Endothelial cell of umbilical vein (primary cell): ENCODE data around the gene PCDH9. TPM values are rescaled to one million over a fixed set of nuclear protein-coding genes. Genes with fewer than 3 reads are reported as not detected.

Source experiments
- BruUV-seq: library from RNA; stranded (reverse); fragments of 400-500 nt; replicated peaks from 2 replicates; lab custom pipeline; 2021; lab: Mats Ljungman, UMichigan
- CTCF ChIA-PET: fragments of 300-600, 350-600 bp; sonication (Branson Sonifier 250); formaldehyde crosslinking; loops from one replicate; lab custom pipeline; 2021; ENCODE audit warnings: antibody characterized with exemption, inconsistent platforms; lab: Charles Lee
- POLR2A ChIA-PET: fragments of 300-600, 350-600 bp; sonication (Branson Sonifier 250); formaldehyde crosslinking; loops from one replicate; lab custom pipeline; 2021; ENCODE audit warnings: antibody characterized with exemption, inconsistent platforms; lab: Charles Lee
- DNase-seq: peaks from one replicate; pipeline ENCODE4 v3.0.0-alpha.2; 2011; ENCODE audit warnings: low read depth, low spot score
- FAIRE-seq: peaks from 2 replicates; lab custom pipeline; 2011; peaks lifted over from hg19 to GRCh38; lab: Jason Lieb, UNC
- H2AFZ ChIP-seq: 2 replicates; pipeline ENCODE4 v1.6.0; 2012; ENCODE audit warnings: low read depth, low read length, control low read depth, inconsistent platforms
- H3K27ac ChIP-seq: 2 replicates; pipeline ENCODE4 v1.5.1; 2011; ENCODE audit warnings: low read depth, mild to moderate bottlenecking, control low read depth, low read length, moderate library complexity; ENCODE audit not compliant: insufficient read depth
- H3K27me3 ChIP-seq, 2 experiments: 2 replicates each; pipeline versions ENCODE4 v1.6.0 to v1.6.1; 2011; ENCODE audit warnings: low read length in 2 of 2, mixed read lengths in 1 of 2; ENCODE audit not compliant: control insufficient read depth in 2 of 2, insufficient read depth in 2 of 2
- H3K36me3 ChIP-seq, 2 experiments: 2 replicates in 1 of 2; 3 replicates in 1 of 2; pipeline ENCODE4 v1.5.1; 2011; ENCODE audit warnings: low read length in 2 of 2, mild to moderate bottlenecking in 1 of 2, moderate library complexity in 1 of 2; ENCODE audit not compliant: control insufficient read depth in 2 of 2, insufficient read depth in 2 of 2; ENCODE audit errors: extremely low read depth in 1 of 2
- H3K4me1 ChIP-seq: 3 replicates; pipeline ENCODE4 v1.5.1; 2011; ENCODE audit warnings: mild to moderate bottlenecking, low read length; ENCODE audit not compliant: control insufficient read depth, insufficient read depth; ENCODE audit errors: extremely low read depth
- H3K4me2 ChIP-seq: 2 replicates; pipeline ENCODE4 v1.6.1; 2011; ENCODE audit warnings: low read length, control low read depth, mixed read lengths; ENCODE audit not compliant: insufficient read depth
- H3K4me3 ChIP-seq, 3 experiments: fragments of 200-600 bp in 1 of 3; sonication (generic), shearing (Covaris generic) in 1 of 3; replicated peaks in 1 of 3; 2 replicates each; pipeline ENCODE4 v1.5.1; 2011 to 2016; ENCODE audit warnings: control low read depth in 3 of 3, low read length in 3 of 3, mild to moderate bottlenecking in 2 of 3, inconsistent platforms in 1 of 3, low read depth in 1 of 3, moderate library complexity in 1 of 3; ENCODE audit not compliant: insufficient read depth in 1 of 3
- H3K79me2 ChIP-seq: 2 replicates; pipeline ENCODE4 v1.6.0; 2012; ENCODE audit warnings: low read length, inconsistent platforms; ENCODE audit not compliant: control insufficient read depth, insufficient read depth
- H3K9ac ChIP-seq: replicated peaks from 2 replicates; pipeline ENCODE3; 2011; ENCODE audit warnings: low read length, control low read depth; ENCODE audit not compliant: insufficient read depth; ENCODE audit errors: extremely low read depth
- H3K9me1 ChIP-seq: replicated peaks from 3 replicates; pipeline ENCODE4 v1.6.0; 2011; ENCODE audit warnings: mild to moderate bottlenecking, low read length; ENCODE audit not compliant: control insufficient read depth, insufficient read depth; ENCODE audit errors: extremely low read depth
- H3K9me3 ChIP-seq: replicated peaks from 2 replicates; pipeline ENCODE4 v1.5.1; 2012; ENCODE audit warnings: low read length, inconsistent platforms; ENCODE audit not compliant: control insufficient read depth, insufficient read depth
- H4K20me1 ChIP-seq: replicated peaks from 2 replicates; pipeline ENCODE3; 2011; ENCODE audit warnings: mild to moderate bottlenecking, low read length; ENCODE audit not compliant: control insufficient read depth, insufficient read depth; ENCODE audit errors: extremely low read depth
- CTCF ChIP-seq, 2 donors: IDR thresholded peaks; 1 replicate in 1 of 2; 2 replicates in 1 of 2; pipeline ENCODE4 v1.5.1; 2011; ENCODE audit warnings: low read length in 2 of 2, mild to moderate bottlenecking in 2 of 2, moderate library complexity in 2 of 2, control low read depth in 1 of 2, inconsistent platforms in 1 of 2, low read depth in 1 of 2; ENCODE audit not compliant: insufficient read depth in 1 of 2; ENCODE audit errors: extremely low read depth in 1 of 2
- EZH2 ChIP-seq: IDR thresholded peaks from 2 replicates; pipeline ENCODE4 v1.6.1; 2012; ENCODE audit warnings: borderline replicate concordance, low read depth, mild to moderate bottlenecking, moderate library complexity, low read length, inconsistent platforms; ENCODE audit not compliant: severe bottlenecking
- FOS ChIP-seq: IDR thresholded peaks from 2 replicates; pipeline ENCODE4 v1.6.1; 2011; ENCODE audit warnings: mild to moderate bottlenecking, low read length, moderate library complexity, borderline replicate concordance; ENCODE audit not compliant: insufficient read depth
- GATA2 ChIP-seq: IDR thresholded peaks from 2 replicates; pipeline ENCODE4 v1.7.0; 2011; ENCODE audit warnings: low read depth, mild to moderate bottlenecking, moderate library complexity, mixed read lengths, low read length; ENCODE audit not compliant: insufficient read length, insufficient read depth
- JUN ChIP-seq: IDR thresholded peaks from 2 replicates; pipeline ENCODE4 v1.6.1; 2011; ENCODE audit warnings: borderline replicate concordance, low read depth; ENCODE audit not compliant: insufficient read length, insufficient read depth
- MYC ChIP-seq: IDR thresholded peaks from one replicate; pipeline ENCODE4 v1.6.1; 2011; ENCODE audit warnings: mild to moderate bottlenecking, low read depth, low read length
- POLR2A ChIP-seq: IDR thresholded peaks from 2 replicates; pipeline ENCODE4 v1.6.1; 2012; ENCODE audit warnings: low read depth, mild to moderate bottlenecking, control low read depth, low read length
- POLR2AphosphoS5 ChIP-seq: IDR thresholded peaks from 2 replicates; pipeline ENCODE4 v1.6.1; 2012; ENCODE audit warnings: low read depth, mild to moderate bottlenecking, control low read depth, low read length, moderate library complexity; ENCODE audit not compliant: insufficient read depth
- dilution Hi-C: fragments of 300-500 bp; cut with MboI; formaldehyde crosslinking; loops from one replicate; pipeline ENCODE4 v1.15.0; 2019; ENCODE audit warnings: low sequenced_read_pairs; ENCODE audit not compliant: extremely low pct_ligation_motif_present
- intact Hi-C: fragments of 100-400 bp; cut with micrococcal nuclease; formaldehyde crosslinking; loops from one replicate; pipeline ENCODE4 v1.10.0; 2022
- polyA plus RNA-seq, 4 experiments: library from polyadenylated mRNA; depleted of rRNA in 3 of 4; stranded (reverse) in 3 of 4; unstranded in 1 of 4; fragments of >200 nt; gene quantifications; 2 replicates each; pipeline versions ENCODE4 v1.2.1 to v1.2.3, GENCODE V29; 2011 to 2012; ENCODE audit warnings: missing spikeins in 1 of 4
- total RNA-seq: library from RNA; stranded (reverse); gene quantifications from 2 replicates; pipeline ENCODE4 v1.2.3, GENCODE V29; 2021
- TF ChIP-seq, protein P1 (sequence below): IDR thresholded peaks from 2 replicates; pipeline ENCODE4 v1.6.1; 2011; ENCODE audit not compliant: insufficient read depth, insufficient read length

Gene PCDH9
- total and polyA plus RNA-seq, 2 donors (not counting 3 experiments of a cell fraction or from before 2014, with no cell fraction given) = 1.1 to 5.2 TPM

DNA sequence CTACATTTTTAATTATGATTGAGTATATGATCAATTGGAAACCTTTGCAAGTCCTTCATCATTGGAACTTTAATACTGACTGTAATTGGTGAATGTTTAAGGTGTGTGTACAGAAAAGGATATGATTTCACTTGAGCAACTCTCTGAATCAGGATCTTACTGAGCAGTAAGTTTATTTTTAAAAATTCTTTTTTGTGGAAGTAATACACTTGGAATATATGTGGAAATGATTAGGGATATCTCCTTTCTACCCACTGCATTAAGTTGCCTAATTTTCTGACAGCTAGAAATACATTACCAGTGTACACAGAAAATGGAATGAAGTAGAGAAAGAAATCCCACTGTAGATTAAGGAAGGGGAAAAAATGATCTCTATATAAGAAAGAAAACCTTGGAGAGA lies 865.8 kb downstream of the PCDH9 start:
- Histone ChIP-seq H3K4me2 (no peak overlapping the region), H3K36me3 (no peaks in the 10 kb centered on the region), H3K9me3 (no peaks in the 10 kb centered on the region), H3K27ac (no peak overlapping the region), H3K4me1 (no peaks in the 10 kb centered on the region), H3K9ac (no peak overlapping the region), H4K20me1 (no peaks in the 10 kb centered on the region), H3K9me1 (no peaks in the 10 kb centered on the region), H3K27me3 (no peaks in the 10 kb centered on the region), H3K4me3 (no peak overlapping the region), H2AFZ (no peak overlapping the region), H3K79me2 (no peaks in the 10 kb centered on the region)
- ChIA-PET POLR2A (no interaction called here), CTCF (no interaction called here)
- dilution Hi-C loops (no loop called here), intact Hi-C loops (no loop called here)
- BruUV-seq = no TSS peak
- no peak for DNase-seq
- TF ChIP-seq FOS (no peak), POLR2AphosphoS5 (no peak), CTCF (IDR thresholded peaks at IDR 0.05; ENCODE audit: extremely low read depth in 1 of 2, insufficient read depth in 1 of 2, low read depth in 1 of 2, low read length in 2 of 2) (no peak), POLR2A (no peak), EZH2 (no peak), MYC (no peak), GATA2 (no peak), JUN (no peak)
- TF ChIP-seq, protein P1, sequence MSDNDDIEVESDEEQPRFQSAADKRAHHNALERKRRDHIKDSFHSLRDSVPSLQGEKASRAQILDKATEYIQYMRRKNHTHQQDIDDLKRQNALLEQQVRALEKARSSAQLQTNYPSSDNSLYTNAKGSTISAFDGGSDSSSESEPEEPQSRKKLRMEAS = no peak
- FAIRE-seq = no peak
